Stimulated activated CD8-positive, alpha-beta memory T cell treated with anti-CD3 and anti-CD28 coated beads, Interleukin-15, amount 100 ng/mL, for 48 hours (primary cell): ENCODE results near the gene AMPD1.

Experiments
- DNase-seq, 2 donors: peaks; one replicate each; pipeline ENCODE4 v3.0.0-alpha.2; 2020; ENCODE audit warnings: low read depth in 2 of 2

AMPD1 gene

GRCh38 chr1:114695430-114696058 is at the start of gene AMPD1:
TSS of gene AMPD1 (minus strand) at chr1:114695546. CDS start at chr1:114695471, 75 bp downstream.
- DNase-seq: no peak

DNA sequence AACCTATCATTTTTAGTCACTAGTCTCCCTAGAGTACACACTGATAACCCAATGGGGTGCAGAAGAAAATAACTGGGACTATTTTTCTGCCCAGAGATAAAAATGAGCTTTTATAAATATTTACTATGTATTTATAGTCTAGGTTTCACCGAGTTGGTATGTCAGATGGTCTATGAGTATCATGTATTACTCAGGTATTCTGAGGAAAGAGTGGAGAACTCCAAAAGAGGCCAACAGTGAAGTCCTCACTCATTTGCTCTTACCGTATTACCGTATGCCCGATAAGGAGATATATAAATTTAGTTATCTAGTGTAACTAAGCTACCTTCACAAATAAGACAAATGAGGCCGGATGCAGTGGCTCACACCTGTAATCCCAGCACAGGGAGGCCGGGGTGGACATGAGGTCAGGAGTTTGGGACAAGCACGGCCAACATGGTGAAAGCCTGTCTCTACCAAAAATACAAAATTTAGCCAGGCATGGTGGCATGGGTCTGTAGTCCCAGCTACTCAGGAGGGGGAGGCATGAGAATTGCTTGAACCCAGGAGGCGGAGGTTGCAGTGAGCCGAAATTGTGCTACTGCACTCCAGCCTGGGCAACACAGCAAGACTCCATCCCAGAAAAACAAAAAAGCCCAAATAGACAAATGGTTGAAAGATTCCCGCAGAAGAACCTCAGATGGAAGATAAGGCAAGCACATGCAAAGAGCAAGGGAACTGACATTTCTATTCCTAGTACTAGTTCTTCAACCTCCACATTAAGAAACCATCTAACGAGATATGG is 46.8 kb upstream of the AMPD1 start:
- no peak for DNase-seq

DNA sequence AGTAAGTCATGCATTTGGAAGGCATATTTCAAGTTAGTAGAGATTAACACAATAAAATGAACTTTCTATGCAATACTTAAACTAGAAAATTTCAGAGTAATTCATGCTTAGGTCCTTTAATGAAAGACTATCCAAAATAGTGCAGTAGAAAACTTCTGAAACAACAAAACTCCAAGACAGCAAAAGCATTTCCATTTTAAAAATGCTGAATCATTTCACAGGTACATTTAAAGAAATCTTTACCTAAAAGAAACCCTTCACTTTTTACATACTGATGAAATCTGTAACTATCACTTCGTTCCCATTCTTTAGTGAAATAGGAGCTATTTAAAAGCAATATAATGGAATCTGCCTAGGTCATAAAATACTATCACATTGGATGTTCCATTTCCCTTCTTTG is 45.0 kb upstream of the AMPD1 start:
- DNase-seq: no peak

GRCh38 chr1:114737314-114737849 is 42.0 kb upstream of the AMPD1 start:
- DNase-seq: no peak

DNA sequence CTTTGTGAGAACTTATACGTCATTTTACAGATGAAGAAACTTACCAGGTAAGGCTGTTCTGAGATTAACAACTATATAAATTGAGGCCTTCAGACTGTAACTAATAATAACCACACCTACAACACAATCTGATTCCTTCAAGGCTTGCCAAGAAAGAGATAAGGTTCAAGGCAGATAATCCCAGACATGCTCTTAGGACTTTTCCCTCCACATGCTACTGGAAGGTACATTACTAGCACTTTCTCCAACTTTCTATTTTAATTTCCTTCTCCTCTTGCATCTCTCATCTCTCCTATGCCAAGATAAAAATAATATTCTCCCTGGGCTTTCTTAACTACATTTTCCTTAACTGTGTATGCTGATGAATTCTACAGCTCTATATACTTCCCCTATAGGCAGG is 40.1 kb upstream of the AMPD1 start:
- no peak for DNase-seq

DNA sequence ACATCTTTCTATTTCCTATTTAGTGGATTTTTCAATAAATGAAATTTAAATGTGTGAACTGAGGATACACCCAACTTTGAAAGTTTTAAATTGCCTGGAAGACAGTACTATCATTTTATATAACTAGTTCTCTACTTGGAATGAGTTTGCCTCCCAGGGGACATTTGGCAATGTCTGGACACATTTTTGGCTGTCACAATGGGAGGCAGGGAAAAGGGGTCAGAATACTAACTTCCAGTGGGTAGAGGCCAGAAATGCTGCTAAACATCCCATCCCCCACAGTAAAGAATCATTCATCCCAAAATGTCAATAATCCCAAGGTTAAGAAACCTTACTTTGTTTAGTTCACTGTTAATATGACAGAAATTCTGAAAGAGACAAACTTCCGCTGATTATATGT is 34.4 kb upstream of the AMPD1 start:
- DNase-seq: no peak

- DNase-seq: no peak
Measured at GRCh38 chr1:114728553-114728952, 33.2 kb upstream of the AMPD1 start.

GRCh38 chr1:114725230-114725629 is 29.9 kb upstream of the AMPD1 start:
- no peak for DNase-seq

GRCh38 chr1:114723915-114724314 is 28.6 kb upstream of the AMPD1 start:
- DNase-seq: no peak

DNA sequence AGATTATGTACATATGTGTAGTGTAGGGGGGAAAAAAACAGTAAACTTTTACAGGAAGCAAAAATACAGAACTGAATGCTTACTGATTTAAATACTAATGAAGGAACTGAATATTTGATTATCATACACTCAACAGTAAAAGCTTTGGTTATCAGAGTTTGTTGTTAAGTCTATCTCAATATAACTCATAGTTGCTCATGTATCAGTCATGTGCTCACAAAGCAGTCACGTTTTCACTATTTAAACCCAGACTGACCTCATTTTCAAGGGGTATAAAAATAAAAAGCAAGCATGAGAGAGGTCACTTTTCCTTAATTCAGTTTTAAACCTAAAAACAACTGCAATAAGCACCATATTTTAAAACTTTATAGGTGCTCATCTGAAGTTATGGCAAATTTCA is 28.1 kb upstream of the AMPD1 start:
- no peak for DNase-seq

DNA sequence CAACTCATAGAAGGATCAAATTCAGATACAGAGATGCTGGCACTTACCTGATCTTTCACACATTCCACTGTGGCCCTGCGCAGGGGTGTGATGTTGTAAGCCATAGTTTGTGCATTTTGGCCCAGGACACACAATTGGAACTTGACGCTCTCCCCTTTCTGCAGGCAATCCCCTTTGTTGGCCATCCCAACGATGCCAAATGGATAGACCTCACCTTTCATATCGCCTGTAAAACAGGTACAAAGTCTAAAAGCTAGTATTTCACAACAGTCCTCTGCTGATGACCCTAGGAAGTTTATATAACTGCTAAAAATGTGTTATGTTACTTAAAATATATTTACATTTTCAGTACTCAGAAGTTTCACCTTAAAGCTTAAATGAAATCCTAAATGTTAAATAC is 25.1 kb upstream of the AMPD1 start:
- DNase-seq: no peak

GRCh38 chr1:114719424-114719787 is 24.1 kb upstream of the AMPD1 start:
- DNase-seq: no peak

DNA sequence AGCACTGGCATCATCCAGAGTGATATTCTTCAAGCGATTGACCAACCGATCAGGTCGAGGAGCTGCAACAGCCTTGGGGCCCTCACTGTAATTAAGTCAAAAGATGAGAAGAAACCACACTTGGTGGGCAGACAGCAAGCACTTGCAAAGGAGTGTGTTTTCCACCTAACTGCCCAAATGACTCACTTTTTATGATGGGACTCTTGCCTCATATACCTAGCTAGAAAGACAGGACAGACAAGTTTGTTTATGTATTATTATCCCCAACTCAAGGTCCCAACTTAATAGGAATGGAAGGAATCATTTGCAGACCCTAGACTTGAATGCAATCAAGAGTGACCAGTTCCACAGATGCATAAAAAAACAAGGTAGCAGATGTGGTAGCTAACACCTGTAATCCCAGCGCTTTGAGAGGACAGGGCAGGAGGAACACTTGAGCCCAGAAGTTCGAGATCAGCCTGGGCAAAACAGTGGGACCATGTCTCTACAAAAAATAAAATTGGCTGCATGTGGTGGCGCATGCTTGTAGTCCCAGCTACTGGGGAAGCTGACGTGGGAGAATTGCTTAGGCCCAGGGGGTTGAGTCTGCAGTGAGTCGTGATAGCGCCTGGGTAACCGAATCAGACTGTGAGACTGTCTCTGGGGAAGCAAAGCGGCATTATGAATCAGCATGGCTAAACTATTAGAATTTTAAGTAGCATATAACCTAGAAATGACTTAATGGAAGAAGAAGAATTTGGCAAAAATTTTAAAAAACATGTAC is 23.5 kb upstream of the AMPD1 start:
- DNase-seq: peak in 1 of 2 donors; percentile 18

GRCh38 chr1:114716304-114717170 is 21.2 kb upstream of the AMPD1 start, which contains the start of gene NRAS:
TSS of gene NRAS (minus strand) at chr1:114716771. CDS start at chr1:114716160, 611 bp downstream.
- DNase-seq: peak; percentile 90 to 93

- DNase-seq: no peak
Measured at GRCh38 chr1:114715952-114716303, 20.6 kb upstream of the AMPD1 start.

DNA sequence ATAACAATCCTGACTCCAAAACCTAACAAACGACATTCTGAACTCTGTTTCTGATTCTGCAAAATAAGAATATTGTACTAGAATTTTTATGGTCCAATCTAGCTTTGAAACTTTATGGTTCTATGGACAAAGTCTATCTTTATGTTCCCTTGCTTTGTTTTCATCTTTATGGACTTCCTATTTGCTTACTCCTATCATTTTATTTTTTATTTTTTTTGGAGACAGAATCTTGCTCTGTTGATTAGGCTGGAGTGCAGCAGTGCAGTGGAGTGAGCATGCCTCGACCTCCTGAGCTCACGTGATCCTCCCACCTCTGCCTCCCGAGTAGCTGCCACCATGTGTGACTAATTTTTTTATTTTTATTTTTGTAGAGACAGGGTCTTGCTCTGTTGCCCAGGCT is 17.6 kb upstream of the AMPD1 start:
- DNase-seq: no peak

GRCh38 chr1:114710360-114710759 is 15.0 kb upstream of the AMPD1 start:
- no peak for DNase-seq

- DNase-seq: no peak
Measured at GRCh38 chr1:114707604-114708003, 12.3 kb upstream of the AMPD1 start.

DNA sequence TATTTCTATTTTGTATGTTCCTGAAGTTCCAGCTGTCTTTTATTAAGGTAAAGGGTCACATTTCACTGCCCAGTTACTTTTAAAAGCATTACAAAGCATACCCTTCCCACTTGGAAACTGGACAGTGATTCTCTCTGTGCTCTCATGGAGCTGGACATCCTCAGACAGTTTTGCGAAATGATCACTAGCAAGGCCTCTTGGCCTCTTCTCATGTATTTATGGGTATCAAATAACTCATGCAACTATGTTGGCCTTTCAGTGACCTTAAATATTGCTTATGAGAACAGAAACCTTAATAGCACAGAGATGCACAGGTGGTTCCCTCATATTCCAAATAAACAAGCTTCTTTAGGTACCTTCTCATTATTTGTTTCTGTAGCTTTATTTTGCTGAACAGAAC is 7.9 kb upstream of the AMPD1 start:
- no peak for DNase-seq

DNA sequence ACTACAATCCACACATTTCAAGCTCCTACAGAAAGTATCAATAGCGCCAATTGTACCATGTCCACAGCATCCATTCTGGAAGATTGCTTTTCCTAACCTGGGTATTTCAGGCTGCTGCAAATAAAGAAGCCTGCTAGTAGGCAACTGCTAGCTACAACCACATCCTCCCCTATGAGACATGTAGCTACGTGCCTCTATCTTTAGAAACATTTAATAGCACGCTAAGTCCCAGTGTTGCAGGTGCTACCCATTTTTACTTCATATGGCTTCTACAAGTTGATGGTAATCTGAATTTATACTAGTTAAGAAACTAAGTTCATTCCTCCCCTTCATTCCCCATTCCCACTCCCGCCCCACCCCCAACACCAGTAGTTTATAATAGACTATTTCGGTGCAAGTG is 7.4 kb upstream of the AMPD1 start:
- DNase-seq: no peak

DNA sequence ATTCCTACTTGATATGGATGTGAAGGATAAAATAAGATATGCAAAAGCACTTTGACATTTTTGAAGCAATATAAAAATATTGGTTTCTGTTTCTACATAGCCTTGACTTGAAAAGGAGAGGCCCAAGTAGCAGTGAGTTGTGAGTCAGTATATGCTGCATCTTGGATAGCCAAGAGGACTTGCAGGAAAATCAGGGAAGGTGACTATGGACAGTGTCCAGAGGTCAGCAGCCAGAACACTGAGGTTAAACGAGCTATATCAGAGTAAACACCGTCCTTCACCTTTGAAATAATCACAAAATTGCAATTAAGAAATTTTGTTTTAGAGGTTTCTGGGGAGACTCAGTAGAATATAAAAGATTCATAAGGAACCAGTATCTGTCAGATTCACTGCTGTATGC is 6.6 kb upstream of the AMPD1 start:
- DNase-seq: no peak
